Psoas muscle (tissue), 8 donors: ENCODE data around the gene UTP11. TPM values are rescaled to one million over a fixed set of nuclear protein-coding genes. Genes with fewer than 3 reads are reported as not detected.

Experiments
- ATAC-seq, 4 donors: fragments of 200-7000 bp; cut with Tn5 transposase; one replicate each; pipeline ENCODE4 v1.9.1; 2020; ENCODE audit warnings: moderate library complexity in 3 of 4, mild to moderate bottlenecking in 2 of 4
- DNase-seq, 2 donors: peaks; one replicate each; pipeline ENCODE4 v3.0.0-alpha.2; 2020
- H3K27ac ChIP-seq: fragments of 200-600 bp; one replicate; pipeline ENCODE4 v1.8.0; 2022
- H3K27me3 ChIP-seq, 3 donors: fragments of 200-600 bp in 1 of 3; one replicate each; pipeline versions ENCODE4 v1.6.1 to v1.8.0; 2013 to 2022; ENCODE audit warnings: low read length in 2 of 3, mild to moderate bottlenecking in 2 of 3, moderate library complexity in 1 of 3; ENCODE audit not compliant: insufficient read depth in 3 of 3
- H3K36me3 ChIP-seq, 2 donors: fragments of 200-600 bp in 1 of 2; one replicate each; pipeline versions ENCODE4 v1.6.1 to v1.8.0; 2013 to 2022; ENCODE audit warnings: low read depth in 1 of 2, mild to moderate bottlenecking in 1 of 2, moderate library complexity in 1 of 2; ENCODE audit not compliant: insufficient read depth in 1 of 2
- H3K4me1 ChIP-seq: fragments of 200-600 bp; one replicate; pipeline ENCODE4 v1.8.0; 2022
- H3K4me3 ChIP-seq: fragments of 200-600 bp; one replicate; pipeline ENCODE4 v1.8.0; 2022; ENCODE audit warnings: mild to moderate bottlenecking
- H3K9me3 ChIP-seq: fragments of 200-600 bp; one replicate; pipeline ENCODE4 v1.8.0; 2022
- WGBS, 3 donors: extraction: QIAGEN DNeasy Blood & Tissue Kit; methylation state at CpG; one replicate each; pipeline versions ENCODE4 v1.1.6 to v1.1.7; 2013; 5-methylcytosine and 5-hydroxymethylcytosine counted together
- intact Hi-C, 2 donors: fragments of 100-400 bp; cut with DNase I; formaldehyde crosslinking; loops; one replicate each; pipeline versions ENCODE4 v1.11.0 to v1.14.2; 2022
- polyA plus RNA-seq, 3 donors: library from polyadenylated mRNA; stranded (reverse); fragments of 200-250 nt; gene quantifications; one replicate each; pipeline ENCODE4 v1.2.3, GENCODE V29; 2013
- total RNA-seq, 4 donors: library from RNA; stranded (reverse); fragmentation: NEBNext Ultra II Directional in 2 of 4; extraction: Animal tissue kit (Norgen Biotek cat#: 25700) in 2 of 4; gene quantifications; one replicate each; pipeline versions ENCODE4 v1.2.1 to v1.2.4, GENCODE V29; 2021 to 2023
- TF ChIP-seq, protein P1 (sequence below): fragments of 200-600 bp; IDR thresholded peaks from one replicate; pipeline ENCODE4 v1.8.0; 2022; ENCODE audit warnings: antibody characterized with exemption
- donor health status: healthy with polysubstance abuse.
- donor health status: DM: no; HTN: no; CAD: no; lungs with moderate emphysema.
- donor health status: Bipolar disorder and iron deficiency.
- donor health status: healthy.
- donor health status: DM: yes; HTN: yes; CAD: no.
- donor health status: DM: no; HTN: no; CAD: no.
- donor health status: DM: no; HTN: no; CAD: no.
- donor health status: DM: yes; HTN: yes; CAD: no.

UTP11 gene
- total and polyA plus RNA-seq, 7 donors, result 65.2 to 253 (median 155) TPM

DNA sequence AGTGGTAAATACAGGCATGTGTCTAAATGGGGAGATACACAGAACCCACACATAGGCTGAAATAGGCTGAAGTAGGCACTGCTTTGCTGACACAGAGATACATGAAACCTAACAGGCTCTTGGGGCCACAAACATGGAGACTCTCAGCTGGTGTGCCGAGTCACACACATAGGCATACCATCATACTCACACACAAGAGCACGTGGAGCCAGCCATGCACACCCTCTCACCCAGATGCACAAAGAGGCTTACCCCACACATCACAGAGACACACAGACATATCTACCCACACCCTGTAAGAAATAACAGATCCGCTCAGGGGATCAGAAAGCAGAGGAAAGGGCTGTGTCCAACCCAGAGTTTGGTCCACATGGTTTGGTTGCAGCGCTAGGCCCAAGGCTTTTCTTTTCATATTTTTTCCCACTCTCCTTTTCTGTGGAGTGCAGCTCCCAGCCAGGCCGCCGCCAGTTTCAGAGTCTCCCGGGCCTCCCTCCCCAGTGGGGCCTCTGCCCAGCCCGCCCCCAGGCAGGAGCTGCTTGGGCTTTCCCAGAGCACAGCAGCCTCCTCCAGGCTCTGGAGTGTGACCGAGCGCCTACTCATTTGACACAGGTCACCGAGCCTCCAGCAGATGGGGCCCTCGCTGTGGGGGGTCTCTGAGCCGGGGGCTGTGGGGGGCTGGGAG is 38.0 kb downstream of the UTP11 start:
- no peak overlapping the region for H3K4me3 ChIP-seq
- 62 to 65% (median 63%) methylated on average over 13 of the region's 13 CpGs for WGBS, 3 donors
- no peak overlapping the region for H3K27ac ChIP-seq
- H3K36me3 ChIP-seq, result no peaks in the 10 kb centered on the region
- intact Hi-C loops, result loop anchor here in 1 of 2 donors (1.0 kb wide), 1 partner anchor 20 kb away; no protein-coding TSS in a partner anchor
- ATAC-seq (no peak), DNase-seq (no peak)
- peaks cover 0 to 11% (median 2%) of the 10 kb centered on the region in 3 donors for H3K27me3 ChIP-seq
- peaks cover 4% of the 10 kb centered on the region for H3K4me1 ChIP-seq
- TF ChIP-seq, protein P1, sequence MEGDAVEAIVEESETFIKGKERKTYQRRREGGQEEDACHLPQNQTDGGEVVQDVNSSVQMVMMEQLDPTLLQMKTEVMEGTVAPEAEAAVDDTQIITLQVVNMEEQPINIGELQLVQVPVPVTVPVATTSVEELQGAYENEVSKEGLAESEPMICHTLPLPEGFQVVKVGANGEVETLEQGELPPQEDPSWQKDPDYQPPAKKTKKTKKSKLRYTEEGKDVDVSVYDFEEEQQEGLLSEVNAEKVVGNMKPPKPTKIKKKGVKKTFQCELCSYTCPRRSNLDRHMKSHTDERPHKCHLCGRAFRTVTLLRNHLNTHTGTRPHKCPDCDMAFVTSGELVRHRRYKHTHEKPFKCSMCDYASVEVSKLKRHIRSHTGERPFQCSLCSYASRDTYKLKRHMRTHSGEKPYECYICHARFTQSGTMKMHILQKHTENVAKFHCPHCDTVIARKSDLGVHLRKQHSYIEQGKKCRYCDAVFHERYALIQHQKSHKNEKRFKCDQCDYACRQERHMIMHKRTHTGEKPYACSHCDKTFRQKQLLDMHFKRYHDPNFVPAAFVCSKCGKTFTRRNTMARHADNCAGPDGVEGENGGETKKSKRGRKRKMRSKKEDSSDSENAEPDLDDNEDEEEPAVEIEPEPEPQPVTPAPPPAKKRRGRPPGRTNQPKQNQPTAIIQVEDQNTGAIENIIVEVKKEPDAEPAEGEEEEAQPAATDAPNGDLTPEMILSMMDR, result no peak
- no peaks in the 10 kb centered on the region for H3K9me3 ChIP-seq

DNA sequence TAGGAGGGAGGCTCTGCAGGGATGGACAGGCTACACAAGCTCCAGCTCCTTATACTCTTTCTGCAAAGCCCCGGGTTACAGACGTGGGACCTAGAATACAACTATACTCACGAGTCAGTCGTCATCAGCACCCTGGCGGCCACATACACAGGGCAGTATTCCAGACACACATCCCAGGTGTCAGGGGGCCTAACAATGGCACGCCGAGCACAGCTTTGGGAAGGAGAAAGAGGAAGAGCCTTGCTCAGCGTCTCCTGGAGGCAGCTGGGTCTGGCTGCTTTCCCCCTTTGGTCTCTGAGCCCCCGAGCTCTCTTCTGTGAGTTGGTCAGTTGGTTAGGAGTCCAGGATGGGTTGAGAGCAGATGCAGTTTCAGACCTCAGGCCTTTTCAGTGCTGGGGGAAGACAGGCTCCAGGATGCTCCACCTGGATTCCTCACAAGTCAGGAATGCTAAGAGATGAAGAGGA is 38.6 kb downstream of the UTP11 start:
- intact Hi-C loops, result no loop called here

DNA sequence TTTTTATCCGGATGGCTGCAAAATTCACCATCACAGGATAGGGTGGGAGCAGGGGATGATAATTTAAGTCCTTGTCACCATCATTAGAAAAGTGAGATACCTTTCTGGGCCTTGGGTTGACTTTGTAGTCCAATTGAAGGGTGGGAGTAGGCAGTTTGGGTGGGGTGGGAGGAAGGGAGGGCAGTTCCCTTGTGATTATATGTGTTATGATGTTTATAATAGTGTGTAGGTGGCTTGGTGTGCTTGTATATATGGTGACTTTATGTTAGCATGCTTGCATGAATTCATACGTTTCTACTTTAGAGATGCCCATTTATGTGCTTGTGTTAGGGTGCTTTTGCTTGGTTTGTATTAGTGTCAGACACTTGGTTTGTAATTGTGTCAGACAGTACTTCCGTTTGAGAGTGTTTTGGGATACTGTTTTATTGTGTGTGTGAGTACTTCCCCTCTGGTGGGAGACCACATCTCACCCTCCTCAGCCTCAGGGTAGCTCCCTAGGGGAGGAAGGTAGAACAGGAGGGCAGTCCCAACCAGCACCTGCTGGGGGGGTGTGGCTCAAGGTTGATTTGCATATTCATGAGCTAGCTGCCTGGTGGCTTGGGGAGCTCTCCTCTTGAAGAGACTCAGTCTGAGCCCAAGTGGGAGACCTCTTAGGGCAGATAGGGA is 40.3 kb downstream of the UTP11 start:
- Histone ChIP-seq H3K27ac (no peak overlapping the region), H3K27me3 (peaks cover 0 to 7% (median 0%) of the 10 kb centered on the region in 3 donors), H3K9me3 (no peaks in the 10 kb centered on the region), H3K4me3 (no peak overlapping the region), H3K4me1 (no peaks in the 10 kb centered on the region), H3K36me3 (no peaks in the 10 kb centered on the region)
- 55 to 60% (median 58%) methylated on average over 3 of the region's 3 CpGs for WGBS, 3 donors
- DNase-seq, result no peak
- intact Hi-C loops, result no loop called here
- ATAC-seq, result no peak
- TF ChIP-seq, protein P1, result no peak

More for the DNA sequence above, 38.6 kb downstream of the UTP11 start:
- Histone ChIP-seq H3K36me3 (no peaks in the 10 kb centered on the region), H3K4me1 (peaks cover 4% of the 10 kb centered on the region), H3K27me3 (peaks cover 0 to 7% (median 0%) of the 10 kb centered on the region in 3 donors), H3K9me3 (no peaks in the 10 kb centered on the region), H3K27ac (no peak overlapping the region), H3K4me3 (no peak overlapping the region)
- no peak for ATAC-seq
- WGBS, 3 donors, result 50 to 62% (median 52%) methylated on average over 9 of the region's 9 CpGs
- DNase-seq, result no peak
- TF ChIP-seq, protein P1, result no peak

DNA sequence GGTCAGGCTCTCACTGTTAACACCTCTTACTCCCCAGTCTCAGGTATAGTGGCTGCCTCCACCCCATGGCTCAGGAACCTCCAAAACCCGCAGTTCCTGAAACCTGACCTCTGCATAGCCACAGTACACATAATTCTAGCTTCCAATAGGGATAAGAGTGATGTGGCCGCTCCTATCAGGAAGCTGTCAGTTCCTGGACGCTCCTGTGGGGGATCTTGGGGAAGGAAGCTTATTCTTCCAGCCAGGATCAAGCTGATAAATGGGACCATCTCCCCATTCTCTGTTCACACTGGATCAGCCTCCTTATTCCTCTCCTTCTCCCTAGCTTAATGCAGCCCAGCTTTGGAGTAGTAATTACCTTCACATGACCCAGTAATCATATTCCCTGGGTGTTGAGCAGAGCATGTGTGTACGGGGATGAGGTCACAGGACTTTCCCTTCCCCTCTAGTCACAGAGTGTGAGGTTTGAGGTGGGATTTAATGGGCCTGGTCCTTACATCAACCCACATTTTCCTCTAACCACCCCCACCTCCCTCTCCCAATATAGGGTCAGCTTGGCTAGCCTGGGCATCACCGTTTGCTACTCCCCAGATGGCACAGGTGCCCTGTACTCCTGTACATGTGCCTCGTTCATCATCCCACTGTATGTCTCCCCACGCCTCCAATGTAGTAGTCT is 41.0 kb downstream of the UTP11 start:
- intact Hi-C loops, result no loop called here
- Histone ChIP-seq H3K9me3 (no peaks in the 10 kb centered on the region), H3K4me3 (no peak overlapping the region), H3K36me3 (no peaks in the 10 kb centered on the region), H3K27ac (no peak overlapping the region), H3K27me3 (peaks cover 0 to 5% (median 0%) of the 10 kb centered on the region in 3 donors), H3K4me1 (no peaks in the 10 kb centered on the region)
- DNase-seq, result no peak
- TF ChIP-seq, protein P1, result no peak
- ATAC-seq, result no peak
- WGBS, 3 donors, result 69 to 76% (median 73%) methylated on average over 7 of the region's 7 CpGs
